CD14-positive monocyte (primary cell): ENCODE measurements around the gene UBE2J2. TPM values are rescaled to one million over a fixed set of nuclear protein-coding genes. Genes with fewer than 3 reads are reported as not detected.

ENCODE experiments used
- DNase-seq, 3 donors: peaks; one replicate each; pipeline ENCODE4 v3.0.0-alpha.2; 2011 to 2022
- H2AFZ ChIP-seq: 2 replicates; pipeline ENCODE4 v1.6.0; 2012; ENCODE audit warnings: mild to moderate bottlenecking, low read depth, low read length, inconsistent platforms; ENCODE audit not compliant: insufficient read depth, poor library complexity, severe bottlenecking
- H3K27ac ChIP-seq, 2 donors: 1 replicate in 1 of 2; 2 replicates in 1 of 2; pipeline ENCODE4 v1.5.1; 2012 to 2013; ENCODE audit warnings: low read length in 2 of 2, control low read depth in 1 of 2, inconsistent platforms in 1 of 2, low read depth in 1 of 2, mild to moderate bottlenecking in 1 of 2
- H3K27me3 ChIP-seq, 2 donors: one replicate each; pipeline versions ENCODE4 v1.6.0 to v1.6.1; 2011 to 2013; ENCODE audit warnings: low read length in 2 of 2; ENCODE audit not compliant: control insufficient read depth in 2 of 2, insufficient read depth in 2 of 2
- H3K36me3 ChIP-seq, 2 donors: replicated peaks in 1 of 2; 1 replicate in 1 of 2; 2 replicates in 1 of 2; pipeline versions ENCODE4 v1.5.1 to v1.6.1; 2012 to 2013; ENCODE audit warnings: low read length in 2 of 2, control low read depth in 1 of 2, inconsistent platforms in 1 of 2, mild to moderate bottlenecking in 1 of 2; ENCODE audit not compliant: insufficient read depth in 2 of 2, control insufficient read depth in 1 of 2
- H3K4me1 ChIP-seq, 2 donors: 1 replicate in 1 of 2; 2 replicates in 1 of 2; pipeline versions ENCODE4 v1.5.1 to v1.6.1; 2012 to 2013; ENCODE audit warnings: low read length in 2 of 2, control low read depth in 1 of 2, inconsistent platforms in 1 of 2, mild to moderate bottlenecking in 1 of 2, moderate library complexity in 1 of 2; ENCODE audit not compliant: insufficient read depth in 2 of 2, control insufficient read depth in 1 of 2
- H3K4me2 ChIP-seq: replicated peaks from 2 replicates; pipeline ENCODE3; 2012; ENCODE audit warnings: low read length, moderate library complexity, mild to moderate bottlenecking; ENCODE audit not compliant: poor library complexity, severe bottlenecking; ENCODE audit errors: extremely low read depth
- H3K4me3 ChIP-seq, 3 experiments: fragments of 200-600 bp in 1 of 3; sonication (generic) in 1 of 3; replicated peaks in 1 of 3; 1 replicate in 2 of 3; 2 replicates in 1 of 3; pipeline ENCODE4 v1.5.1; 2011 to 2013; ENCODE audit warnings: low read length in 3 of 3, mild to moderate bottlenecking in 3 of 3, control low read depth in 2 of 3, low read depth in 2 of 3, inconsistent platforms in 1 of 3, moderate library complexity in 1 of 3
- H3K79me2 ChIP-seq: 2 replicates; pipeline ENCODE4 v1.6.0; 2012; ENCODE audit warnings: mild to moderate bottlenecking, control low read depth, inconsistent platforms, low read length, moderate library complexity; ENCODE audit not compliant: insufficient read depth
- H3K9ac ChIP-seq: 2 replicates; pipeline ENCODE4 v1.6.0; 2017; ENCODE audit warnings: low read length, mild to moderate bottlenecking; ENCODE audit not compliant: insufficient read depth, poor library complexity, severe bottlenecking
- H3K9me3 ChIP-seq, 2 donors: replicated peaks in 1 of 2; 1 replicate in 1 of 2; 2 replicates in 1 of 2; pipeline versions ENCODE4 v1.5.1 to v1.6.1; 2012 to 2013; ENCODE audit warnings: low read length in 2 of 2, control low read depth in 1 of 2; ENCODE audit not compliant: control insufficient read depth in 1 of 2, insufficient read depth in 1 of 2
- H4K20me1 ChIP-seq: 2 replicates; pipeline ENCODE4 v1.6.0; 2012; ENCODE audit warnings: mild to moderate bottlenecking, low read length, control low read depth, moderate library complexity; ENCODE audit not compliant: insufficient read depth
- H3K27ac Mint-ChIP-seq, 7 donors: one replicate each; pipeline ENCODE4 v1.8.0; 2020; ENCODE audit warnings: mild to moderate bottlenecking in 7 of 7, mixed read lengths in 7 of 7, moderate library complexity in 6 of 7, inconsistent platforms in 2 of 7
- H3K27me3 Mint-ChIP-seq, 3 donors: one replicate each; pipeline ENCODE4 v1.8.0; 2021 to 2022; ENCODE audit warnings: low read depth in 3 of 3, mild to moderate bottlenecking in 3 of 3, mixed read lengths in 3 of 3, moderate library complexity in 3 of 3, inconsistent platforms in 1 of 3
- H3K36me3 Mint-ChIP-seq, 2 donors: one replicate each; pipeline ENCODE4 v1.8.0; 2020; ENCODE audit warnings: mixed read lengths in 2 of 2, inconsistent platforms in 1 of 2, mild to moderate bottlenecking in 1 of 2
- H3K4me1 Mint-ChIP-seq: one replicate; pipeline ENCODE4 v1.8.0; 2020; ENCODE audit warnings: mild to moderate bottlenecking, mixed read lengths
- H3K4me3 Mint-ChIP-seq, 2 donors: one replicate each; pipeline ENCODE4 v1.8.0; 2020; ENCODE audit warnings: mild to moderate bottlenecking in 2 of 2, mixed read lengths in 2 of 2, moderate library complexity in 1 of 2
- H3K9me3 Mint-ChIP-seq, 7 donors: one replicate each; pipeline ENCODE4 v1.8.0; 2020 to 2022; ENCODE audit warnings: mixed read lengths in 7 of 7, mild to moderate bottlenecking in 6 of 7, moderate library complexity in 6 of 7, inconsistent platforms in 2 of 7
- WGBS: methylation state at CpG from one replicate; pipeline ENCODE4 v1.1.5; 2013; ENCODE audit warnings: missing lambda C conversion rate; ENCODE audit not compliant: insufficient coverage; 5-methylcytosine and 5-hydroxymethylcytosine counted together
- intact Hi-C, 2 donors: fragments of 100-400 bp; cut with micrococcal nuclease; formaldehyde crosslinking; loops; one replicate each; pipeline versions ENCODE4 v1.15.0 to v1.15.1; 2023
- polyA plus RNA-seq, 3 donors: library from polyadenylated mRNA; depleted of rRNA in 1 of 3; unstranded in 2 of 3; stranded (reverse) in 1 of 3; fragments of 300-500 nt in 2 of 3; fragments of >200 nt in 1 of 3; fragmentation: Illumina TruSeq in 2 of 3; gene quantifications; 1 replicate in 2 of 3; 2 replicates in 1 of 3; pipeline ENCODE4 v1.2.3, GENCODE V29; 2012 to 2021
- TF ChIP-seq, protein P1 (sequence below): fragments of 200-600 bp; IDR thresholded peaks from one replicate; pipeline ENCODE4 v1.8.0; 2022; ENCODE audit warnings: antibody characterized with exemption, mild to moderate bottlenecking

The UBE2J2 gene
- polyA plus RNA-seq, 3 donors = 36.5 to 83.2 (median 72.1) TPM

DNA sequence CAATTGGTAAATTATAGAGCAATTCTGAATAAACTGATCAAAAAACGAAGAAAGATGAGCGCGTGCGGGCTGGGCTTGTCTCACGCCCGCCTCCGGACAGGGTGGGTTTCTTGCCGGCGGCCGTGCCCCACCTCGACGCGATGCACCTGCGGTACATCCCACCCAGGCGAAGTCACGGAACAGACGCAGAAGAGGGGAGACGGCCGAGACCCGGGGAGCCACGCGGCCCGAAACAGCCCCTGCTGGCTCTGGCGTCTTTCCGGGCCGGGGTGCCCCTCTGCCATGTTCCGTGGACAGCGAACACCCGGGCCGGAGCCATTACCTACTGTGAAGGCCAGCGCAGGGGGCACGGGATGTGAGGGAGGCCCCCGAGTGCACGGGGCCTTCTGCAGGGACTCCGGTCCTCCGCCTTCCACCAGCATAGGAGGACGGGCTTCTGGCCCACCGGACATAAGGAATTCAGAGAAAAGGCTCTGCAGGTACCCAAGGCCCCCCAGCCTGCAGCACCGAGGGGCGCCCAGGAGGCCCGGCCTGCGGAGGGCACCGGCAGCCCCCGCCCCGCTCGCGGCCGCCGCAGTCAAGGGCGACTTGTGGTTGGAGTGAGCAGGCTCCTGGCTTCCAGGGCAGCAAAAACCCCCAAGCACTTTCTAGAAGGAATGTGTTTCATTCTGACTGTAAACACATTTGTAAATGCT lies 19.5 kb downstream of the UBE2J2 start:
- no peak overlapping the region for H3K4me3 Mint-ChIP-seq
- H3K27ac Mint-ChIP-seq = no peak overlapping the region
- no peak overlapping the region for H2AFZ ChIP-seq
- no peak overlapping the region for H3K27ac ChIP-seq
- no peak overlapping the region for H3K4me2 ChIP-seq
- H4K20me1 ChIP-seq = peaks cover 67% of the 10 kb centered on the region
- H3K27me3 Mint-ChIP-seq = no peaks in the 10 kb centered on the region
- peaks cover 4% of the 10 kb centered on the region for H3K79me2 ChIP-seq
- H3K36me3 ChIP-seq = peaks cover 43 to 62% of the 10 kb centered on the region in 2 donors
- no peaks in the 10 kb centered on the region for H3K27me3 ChIP-seq
- no peak overlapping the region for H3K4me3 ChIP-seq
- H3K4me1 ChIP-seq = no peaks in the 10 kb centered on the region
- no peak overlapping the region for H3K9ac ChIP-seq
- H3K9me3 ChIP-seq = no peaks in the 10 kb centered on the region
- TF ChIP-seq, protein P1, sequence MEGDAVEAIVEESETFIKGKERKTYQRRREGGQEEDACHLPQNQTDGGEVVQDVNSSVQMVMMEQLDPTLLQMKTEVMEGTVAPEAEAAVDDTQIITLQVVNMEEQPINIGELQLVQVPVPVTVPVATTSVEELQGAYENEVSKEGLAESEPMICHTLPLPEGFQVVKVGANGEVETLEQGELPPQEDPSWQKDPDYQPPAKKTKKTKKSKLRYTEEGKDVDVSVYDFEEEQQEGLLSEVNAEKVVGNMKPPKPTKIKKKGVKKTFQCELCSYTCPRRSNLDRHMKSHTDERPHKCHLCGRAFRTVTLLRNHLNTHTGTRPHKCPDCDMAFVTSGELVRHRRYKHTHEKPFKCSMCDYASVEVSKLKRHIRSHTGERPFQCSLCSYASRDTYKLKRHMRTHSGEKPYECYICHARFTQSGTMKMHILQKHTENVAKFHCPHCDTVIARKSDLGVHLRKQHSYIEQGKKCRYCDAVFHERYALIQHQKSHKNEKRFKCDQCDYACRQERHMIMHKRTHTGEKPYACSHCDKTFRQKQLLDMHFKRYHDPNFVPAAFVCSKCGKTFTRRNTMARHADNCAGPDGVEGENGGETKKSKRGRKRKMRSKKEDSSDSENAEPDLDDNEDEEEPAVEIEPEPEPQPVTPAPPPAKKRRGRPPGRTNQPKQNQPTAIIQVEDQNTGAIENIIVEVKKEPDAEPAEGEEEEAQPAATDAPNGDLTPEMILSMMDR = no peak
- no peaks in the 10 kb centered on the region for H3K9me3 Mint-ChIP-seq
- intact Hi-C loops = no loop called here
- H3K4me1 Mint-ChIP-seq = no peaks in the 10 kb centered on the region
- no peak for DNase-seq
- 98% methylated on average over 28 of the region's 50 CpGs for WGBS
- H3K36me3 Mint-ChIP-seq = peaks cover 46 to 66% of the 10 kb centered on the region in 2 donors

DNA sequence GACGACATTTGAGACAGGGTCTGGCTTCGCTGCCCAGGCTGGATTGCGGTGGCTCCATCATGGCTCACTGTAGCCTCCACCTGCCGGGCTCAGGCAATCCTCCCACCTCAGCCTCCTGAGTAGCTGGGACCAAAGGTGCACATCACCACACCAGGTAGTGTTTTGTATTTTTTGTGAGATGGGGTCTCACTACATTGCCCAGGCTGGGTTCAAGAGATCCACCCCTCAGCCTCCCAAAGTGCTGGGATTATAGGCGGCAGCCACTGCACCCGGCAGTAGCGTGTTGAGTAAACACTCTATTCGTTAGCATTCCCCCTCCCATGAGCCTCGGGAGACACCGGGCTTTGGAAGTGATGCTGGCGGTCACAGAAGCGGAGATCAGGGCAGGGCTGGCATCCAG lies 20.3 kb downstream of the UBE2J2 start:
- 98% methylated on average over 7 of the region's 12 CpGs for WGBS
- Mint-ChIP-seq H3K4me3 (no peak overlapping the region), H3K4me1 (no peaks in the 10 kb centered on the region), H3K27me3 (peaks cover 0 to under 1% (median under 1%) of the 10 kb centered on the region in 3 donors), H3K9me3 (no peaks in the 10 kb centered on the region), H3K36me3 (peaks cover 41 to 59% of the 10 kb centered on the region in 2 donors), H3K27ac (peak overlapping the region in 1 of 7 donors; percentile 45)
- Histone ChIP-seq H3K79me2 (peaks cover 4% of the 10 kb centered on the region), H4K20me1 (peaks cover 59% of the 10 kb centered on the region), H3K27me3 (peaks cover 0 to under 1% of the 10 kb centered on the region in 2 donors), H2AFZ (no peak overlapping the region), H3K27ac (no peak overlapping the region), H3K4me2 (no peak overlapping the region), H3K9me3 (no peaks in the 10 kb centered on the region), H3K36me3 (peaks cover 39 to 54% of the 10 kb centered on the region in 2 donors), H3K4me3 (no peak overlapping the region), H3K9ac (no peak overlapping the region), H3K4me1 (no peaks in the 10 kb centered on the region)
- intact Hi-C loops = no loop called here
- no peak for DNase-seq
- TF ChIP-seq, protein P1 = no peak
